Mammary epithelial cell (primary cell): Measurements from ENCODE around the gene SLC28A1.

Experiments
- EZH2 ChIP-seq: IDR thresholded peaks from 2 replicates; pipeline ENCODE4 v1.6.1; 2012; ENCODE audit warnings: low read length, inconsistent platforms, borderline replicate concordance
- TF ChIP-seq, protein P1 (sequence below), 2 donors: IDR thresholded peaks in 1 of 2; conservative IDR thresholded peaks in 1 of 2; 2 replicates each; pipeline ENCODE4 v1.5.1; 2011 to 2012; ENCODE audit warnings: inconsistent platforms in 2 of 2, low read length in 2 of 2, mild to moderate bottlenecking in 2 of 2, control low read depth in 1 of 2, low read depth in 1 of 2; ENCODE audit not compliant: insufficient read depth in 1 of 2; ENCODE audit errors: extremely low read depth in 1 of 2

DNA sequence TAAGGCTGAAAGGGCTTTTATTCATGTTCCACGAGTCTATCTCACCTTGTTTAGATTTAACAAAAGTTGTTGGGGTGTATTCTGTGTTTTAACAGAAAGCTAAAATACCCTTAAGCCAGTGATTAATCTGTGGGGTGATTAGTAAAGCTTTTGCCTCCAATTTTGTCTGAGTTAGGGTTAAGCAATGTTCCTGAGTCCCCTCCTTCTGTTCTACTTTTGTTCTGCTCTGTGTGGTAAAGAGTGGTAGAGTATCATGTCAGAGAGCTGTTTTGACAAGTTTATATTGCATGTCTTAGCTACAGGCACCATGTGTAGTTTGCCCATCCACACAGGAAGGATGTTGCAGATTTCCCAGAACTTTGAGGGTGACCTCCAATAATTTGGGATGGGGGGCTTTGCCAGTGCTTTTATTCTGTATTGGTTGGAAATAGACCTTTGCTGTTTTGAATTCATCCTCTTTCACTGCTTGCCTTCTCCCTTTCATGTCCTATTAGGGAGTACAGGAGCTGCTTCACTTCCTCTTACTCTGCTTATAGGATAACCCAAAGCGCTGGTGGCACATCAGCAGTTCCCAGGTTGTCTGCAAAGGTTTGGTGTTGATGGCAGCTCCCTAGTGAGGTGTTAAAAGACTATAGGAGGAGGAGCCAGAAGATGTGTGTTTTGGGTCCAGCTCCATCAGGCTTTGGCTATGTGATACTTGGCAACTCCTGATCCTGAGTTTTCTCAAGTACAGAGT, 104.6 kb downstream of the SLC28A1 start:
- TF ChIP-seq, protein P1, sequence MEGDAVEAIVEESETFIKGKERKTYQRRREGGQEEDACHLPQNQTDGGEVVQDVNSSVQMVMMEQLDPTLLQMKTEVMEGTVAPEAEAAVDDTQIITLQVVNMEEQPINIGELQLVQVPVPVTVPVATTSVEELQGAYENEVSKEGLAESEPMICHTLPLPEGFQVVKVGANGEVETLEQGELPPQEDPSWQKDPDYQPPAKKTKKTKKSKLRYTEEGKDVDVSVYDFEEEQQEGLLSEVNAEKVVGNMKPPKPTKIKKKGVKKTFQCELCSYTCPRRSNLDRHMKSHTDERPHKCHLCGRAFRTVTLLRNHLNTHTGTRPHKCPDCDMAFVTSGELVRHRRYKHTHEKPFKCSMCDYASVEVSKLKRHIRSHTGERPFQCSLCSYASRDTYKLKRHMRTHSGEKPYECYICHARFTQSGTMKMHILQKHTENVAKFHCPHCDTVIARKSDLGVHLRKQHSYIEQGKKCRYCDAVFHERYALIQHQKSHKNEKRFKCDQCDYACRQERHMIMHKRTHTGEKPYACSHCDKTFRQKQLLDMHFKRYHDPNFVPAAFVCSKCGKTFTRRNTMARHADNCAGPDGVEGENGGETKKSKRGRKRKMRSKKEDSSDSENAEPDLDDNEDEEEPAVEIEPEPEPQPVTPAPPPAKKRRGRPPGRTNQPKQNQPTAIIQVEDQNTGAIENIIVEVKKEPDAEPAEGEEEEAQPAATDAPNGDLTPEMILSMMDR (conservative IDR thresholded peaks at IDR 0.05 in 1 of 2, IDR thresholded peaks at IDR 0.05 in 1 of 2; ENCODE audit: extremely low read depth in 1 of 2, insufficient read depth in 1 of 2, low read depth in 1 of 2, low read length in 2 of 2), result no peak
- no peak for TF ChIP-seq EZH2
